AG04449 (cell line): Measurements from ENCODE around the gene TCF7L2.

ENCODE experiments used
- CTCF ChIA-PET: fragments of 350-600 bp; formaldehyde crosslinking; extraction: SDS; loops from one replicate; lab custom pipeline; 2021; ENCODE audit warnings: antibody characterized with exemption; lab: Yijun Ruan, JAX
- POLR2A ChIA-PET: fragments of 400-600, 350-600 bp; formaldehyde crosslinking; extraction: SDS; loops from one replicate; lab custom pipeline; 2020; ENCODE audit warnings: antibody characterized with exemption, inconsistent platforms; lab: Yijun Ruan, JAX
- DNase-seq: peaks from one replicate; pipeline ENCODE4 v3.0.0-alpha.2; 2010; ENCODE audit warnings: low read depth, low spot score
- H3K4me3 ChIP-seq: 2 replicates; pipeline ENCODE4 v1.5.1; 2011; ENCODE audit warnings: low read depth, mild to moderate bottlenecking, control low read depth, low read length
- CTCF ChIP-seq: IDR thresholded peaks from one replicate; pipeline ENCODE4 v1.5.1; 2011; ENCODE audit warnings: mild to moderate bottlenecking, moderate library complexity, low read length, control low read depth, inconsistent platforms; ENCODE audit not compliant: insufficient read depth; ENCODE audit errors: missing control alignments

TCF7L2 gene

GRCh38 chr10:113167702-113168101, 217.7 kb downstream of the TCF7L2 start:
- ChIA-PET CTCF (no interaction called here), POLR2A (no interaction called here)
- no peak for TF ChIP-seq CTCF
- DNase-seq = no peak
- no peak overlapping the region for H3K4me3 ChIP-seq

DNA sequence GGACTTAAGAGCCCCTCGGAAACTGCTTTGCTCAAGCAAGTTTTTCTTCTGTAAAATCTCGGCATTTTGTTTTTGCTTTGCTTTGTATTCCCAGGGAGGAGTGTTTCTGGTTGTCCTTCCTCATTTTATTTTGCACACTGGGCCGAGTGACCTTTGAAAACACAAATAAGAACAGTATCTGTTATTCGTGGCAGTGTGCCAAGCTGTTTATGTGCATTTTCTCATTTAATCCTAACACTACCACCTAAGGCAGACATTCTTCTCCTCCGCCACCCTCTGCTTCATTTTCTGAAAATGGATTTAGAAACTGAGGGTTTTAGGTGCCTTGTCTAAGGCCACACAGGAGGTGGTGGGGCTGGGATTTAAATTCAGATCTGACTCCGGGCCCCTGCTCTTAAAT, 218.5 kb downstream of the TCF7L2 start:
- CTCF ChIA-PET = no interaction called here
- H3K4me3 ChIP-seq = no peak overlapping the region
- DNase-seq = no peak
- TF ChIP-seq CTCF = no peak
- POLR2A ChIA-PET = no interaction called here

GRCh38 chr10:113169111-113169510, 219.1 kb downstream of the TCF7L2 start:
- ChIA-PET CTCF (no interaction called here), POLR2A (no interaction called here)
- H3K4me3 ChIP-seq = no peak overlapping the region
- no peak for DNase-seq
- TF ChIP-seq CTCF = no peak

GRCh38 chr10:113169853-113170460, 219.9 kb downstream of the TCF7L2 start:
- no peak overlapping the region for H3K4me3 ChIP-seq
- ChIA-PET POLR2A (no interaction called here), CTCF (no interaction called here)
- TF ChIP-seq CTCF = no peak
- no peak for DNase-seq

DNA sequence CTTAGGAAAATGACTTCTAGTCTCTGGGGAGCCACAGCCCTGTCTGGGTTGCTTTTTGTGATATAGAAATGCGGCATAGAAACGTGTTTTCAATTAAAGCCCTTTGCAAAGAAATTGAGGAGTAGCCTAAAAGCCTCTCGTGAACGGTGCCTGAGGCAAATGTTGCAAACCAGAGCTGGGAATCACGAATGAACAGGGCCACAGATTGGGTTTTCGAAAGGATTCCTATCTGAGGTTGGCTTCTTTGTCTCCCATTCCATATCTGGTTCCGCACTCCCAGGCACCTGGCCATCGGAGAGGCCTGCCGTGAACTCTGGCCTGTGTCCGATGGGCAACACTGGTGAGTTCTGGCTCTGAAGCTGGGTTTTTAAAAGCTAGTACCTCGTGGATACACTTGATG, 221.6 kb downstream of the TCF7L2 start:
- POLR2A ChIA-PET = no interaction called here
- DNase-seq = no peak
- CTCF ChIA-PET = interaction anchor here (1.0 kb wide), 1 partner anchor 9 kb away, joined by 3 read pairs; no protein-coding TSS in a partner anchor
- H3K4me3 ChIP-seq = no peak overlapping the region
- TF ChIP-seq CTCF = no peak

DNA sequence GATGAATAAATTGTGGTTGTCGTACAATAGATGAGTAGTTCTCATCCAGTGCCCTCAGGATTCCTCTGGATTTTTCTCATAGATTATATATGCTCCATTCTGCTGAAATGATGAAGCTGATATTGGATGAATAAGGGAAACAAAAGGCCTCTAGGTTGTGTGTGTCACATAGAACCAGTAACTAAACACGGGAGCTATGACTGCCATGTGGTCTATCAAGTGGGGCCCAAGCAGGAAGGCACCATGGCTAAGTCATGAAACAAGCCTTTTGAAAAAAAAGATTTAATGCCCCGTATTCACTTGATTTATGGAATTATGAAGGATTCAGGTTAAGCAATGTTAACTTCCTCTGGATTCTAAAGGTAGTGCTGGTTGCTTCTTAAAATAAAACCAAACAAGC, 225.1 kb downstream of the TCF7L2 start:
- TF ChIP-seq CTCF = no peak
- no peak overlapping the region for H3K4me3 ChIP-seq
- ChIA-PET POLR2A (no interaction called here), CTCF (interaction anchor here (1.0 to 1.6 kb wide), 2 partner anchors 11 to 346 kb away, joined by 3 read pairs; no protein-coding TSS in a partner anchor)
- DNase-seq = no peak
